Thyroid gland (tissue), 4 donors: ENCODE results near the gene RIC8B.

Experiments
- CTCF ChIP-seq, 6 experiments: fragments of 200-600 bp in 3 of 6; fragments of 450-650 bp in 3 of 6; sonication (generic) in 3 of 6; IDR thresholded peaks; one replicate each; pipeline ENCODE4 v1.5.1; 2016 to 2019; ENCODE audit warnings: antibody characterized with exemption in 6 of 6, mild to moderate bottlenecking in 2 of 6, inconsistent platforms in 1 of 6, moderate library complexity in 1 of 6
- POLR2A ChIP-seq, 2 donors: fragments of 450-650 bp; IDR thresholded peaks; one replicate each; pipeline ENCODE4 v1.6.1; 2017; ENCODE audit warnings: antibody characterized with exemption in 2 of 2, mild to moderate bottlenecking in 2 of 2, moderate library complexity in 1 of 2

- TF ChIP-seq CTCF (IDR thresholded peaks at IDR 0.05) (no peak), POLR2A (IDR thresholded peaks at IDR 0.05) (no peak)
Measured at GRCh38 chr12:106906715-106907114, 132.2 kb downstream of the RIC8B start.
